ENCODE data around the gene IFNW1.
A peak's percentile ranks its signal among the peaks of the same experiment; 100 is the strongest.

IFNW1 gene

DNA sequence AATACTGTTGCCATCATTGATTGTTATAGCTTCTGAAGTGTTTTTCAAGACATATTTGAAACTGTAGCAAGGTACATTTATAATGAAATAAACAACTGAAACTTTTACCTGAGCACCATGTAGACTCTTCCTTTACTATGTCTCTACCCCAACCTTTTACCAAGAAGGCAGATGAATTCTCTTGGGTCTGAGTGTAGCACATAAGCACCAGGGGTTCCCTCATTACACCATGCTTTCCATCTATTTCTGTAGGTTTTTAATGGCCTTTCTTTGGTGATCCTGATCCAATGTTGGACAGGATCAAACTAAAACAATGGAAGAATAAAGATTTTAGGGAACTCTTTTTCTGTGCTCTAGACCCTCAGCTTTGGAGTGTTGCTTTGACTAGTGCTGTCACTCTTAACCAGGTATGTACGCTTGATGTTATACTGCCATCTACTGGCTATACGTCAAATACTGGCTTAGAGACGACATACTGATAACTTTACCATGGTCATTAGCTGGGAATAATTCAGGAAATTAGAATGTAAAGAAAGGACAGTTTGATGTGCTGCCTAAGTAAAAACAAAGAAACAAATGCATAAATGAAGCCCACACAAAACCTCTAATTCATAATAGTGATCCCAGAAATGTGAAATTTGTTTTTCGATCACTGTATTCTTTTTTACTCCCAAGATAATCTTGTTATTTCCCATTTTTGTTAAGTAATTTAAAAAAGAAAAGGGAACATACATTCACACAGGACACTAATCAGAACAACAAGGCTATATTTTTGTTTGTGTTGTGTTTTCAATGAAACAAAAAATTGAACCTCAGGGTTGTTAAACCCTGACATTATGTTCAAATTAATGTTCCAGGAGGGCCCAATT is 30.7 kb downstream of the IFNW1 start:
- no peak for DNase-seq (ENCODE audit: low read depth in 2 of 2)

DNA sequence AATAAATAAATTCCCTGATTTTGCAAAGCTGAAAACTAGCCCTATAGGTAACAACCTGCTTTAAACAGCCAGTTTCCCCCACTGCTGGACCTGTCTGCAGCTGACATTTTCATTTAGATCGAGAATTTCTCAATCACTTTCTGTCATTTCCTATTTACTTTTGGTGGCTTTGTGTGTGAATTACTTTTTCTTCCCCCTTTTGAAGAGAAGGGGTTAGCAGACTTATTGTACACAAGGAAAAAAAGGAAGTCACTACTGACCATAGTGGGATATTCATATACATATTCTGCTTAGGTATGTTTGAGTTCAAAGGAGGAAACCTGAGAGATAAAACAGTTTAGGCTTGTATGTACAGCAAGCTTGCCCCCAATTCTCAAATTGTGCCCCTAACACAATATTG is 36.8 kb downstream of the IFNW1 start:
- no peak for DNase-seq (ENCODE audit: low read depth in 2 of 2)

DNA sequence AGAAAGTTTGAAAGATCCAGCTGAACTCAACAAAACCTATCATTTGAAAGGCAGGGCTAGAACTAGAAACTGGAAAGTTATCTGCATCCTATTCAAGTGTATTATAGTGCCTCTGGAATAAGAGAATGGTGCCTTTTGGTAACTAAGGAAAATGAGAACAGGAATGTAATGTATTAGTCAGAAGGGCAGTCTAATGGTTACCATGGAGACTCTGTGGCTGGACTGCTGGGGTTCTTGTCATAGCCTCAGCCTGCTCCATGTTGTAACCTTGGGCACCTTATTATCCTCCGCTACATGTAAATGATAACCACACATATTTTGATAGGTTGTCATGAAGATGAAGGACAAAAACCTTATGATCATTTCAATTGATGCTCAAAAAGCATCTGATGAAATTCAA is 39.3 kb downstream of the IFNW1 start:
- no peak for DNase-seq (ENCODE audit: low read depth in 2 of 2)

DNA sequence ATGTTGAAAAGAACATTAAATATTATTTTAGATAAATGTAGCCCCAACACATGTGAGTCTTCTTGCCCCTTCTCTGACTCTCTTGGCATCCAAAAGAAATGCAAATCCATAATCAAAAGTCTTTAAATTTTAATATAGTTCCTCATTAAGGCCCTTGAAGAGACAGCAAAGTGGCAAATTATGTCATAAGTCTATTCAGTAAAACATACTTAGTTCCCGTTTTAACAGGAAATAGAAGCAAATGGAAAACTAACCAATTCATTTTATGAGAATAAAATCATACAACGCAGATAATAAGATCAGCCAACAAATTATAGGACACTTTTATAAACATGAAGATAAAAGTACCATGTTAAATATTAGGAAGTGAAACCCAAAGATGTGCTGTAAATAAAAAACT is 43.8 kb downstream of the IFNW1 start:
- DNase-seq (ENCODE audit: low read depth in 2 of 2) = no peak

DNA sequence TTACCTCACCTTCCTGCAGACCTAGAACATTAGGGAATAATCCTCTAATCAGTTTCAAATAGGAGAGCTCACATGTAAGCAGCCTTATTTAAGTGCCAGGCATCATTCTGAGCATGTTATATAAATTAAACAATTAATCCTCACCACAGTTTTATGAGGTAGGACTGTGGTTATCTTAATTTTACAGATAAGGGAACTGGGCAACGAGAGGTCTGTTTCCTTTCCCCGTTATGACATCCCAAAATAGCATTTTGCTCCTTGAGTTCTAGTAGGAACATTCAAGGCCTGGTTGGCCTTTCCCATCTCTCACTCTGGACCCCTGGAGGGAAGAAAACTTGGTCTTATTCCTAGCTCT is 44.8 kb downstream of the IFNW1 start:
- DNase-seq (ENCODE audit: low read depth in 2 of 2) = no peak

DNA sequence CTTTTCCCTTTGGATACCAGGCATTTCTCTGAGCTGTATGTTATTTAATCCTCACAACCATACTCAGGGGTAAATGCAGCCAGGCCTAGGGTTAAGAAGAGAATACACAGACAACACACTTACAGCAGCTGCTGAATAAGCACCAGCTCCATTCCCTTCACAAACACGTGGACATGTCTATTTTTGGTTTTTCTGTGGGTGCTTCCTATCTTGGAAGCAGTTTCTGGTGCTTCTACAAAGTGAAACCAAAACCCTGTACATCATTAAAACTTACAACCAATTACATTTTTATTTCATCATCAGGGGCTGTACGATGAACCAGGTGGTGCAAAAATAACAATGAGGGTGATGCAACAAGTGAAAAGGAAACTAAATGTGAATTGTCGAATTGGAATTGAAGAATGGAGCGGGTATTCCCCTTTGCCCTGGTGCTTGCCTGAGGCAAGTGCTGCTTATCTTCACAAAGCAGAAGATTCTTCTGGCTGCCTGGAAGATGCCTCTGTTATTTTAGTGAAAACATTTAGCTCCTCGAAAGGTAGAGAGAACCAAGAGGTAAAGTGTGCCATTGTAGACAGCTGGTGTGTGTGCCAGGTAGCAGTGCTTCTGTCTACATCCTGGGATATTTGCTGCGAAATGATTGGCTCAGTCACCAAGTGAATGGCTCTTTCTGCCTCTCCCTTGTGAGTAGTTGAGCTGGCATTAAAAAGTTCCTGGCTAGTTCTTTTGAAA is 45.3 kb downstream of the IFNW1 start:
- peak in 1 of 2 donors; percentile 15 for DNase-seq (ENCODE audit: low read depth in 2 of 2)

DNA sequence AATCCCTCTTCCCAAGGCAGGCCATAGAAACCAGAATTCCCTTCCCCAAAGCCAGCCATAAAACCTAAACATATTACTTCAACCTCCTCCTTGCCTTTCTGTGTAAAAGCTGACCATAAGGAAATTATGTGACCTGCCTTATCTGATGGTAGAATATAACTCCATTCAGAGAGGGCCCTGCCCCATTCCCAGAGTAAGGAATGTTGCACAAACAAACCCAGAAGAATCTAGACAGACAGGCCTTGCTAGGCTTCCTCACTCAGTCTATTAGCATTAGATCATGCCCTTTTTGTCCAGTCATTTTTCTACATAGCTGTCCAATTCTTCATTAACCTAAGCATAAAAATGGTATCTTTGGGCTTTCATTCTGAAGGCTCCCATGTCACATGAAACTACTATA is 46.1 kb downstream of the IFNW1 start:
- no peak for DNase-seq (ENCODE audit: low read depth in 2 of 2)
